22Rv1 (cell line): ENCODE results near the gene PCBD2.
"Not testable (repeated sequence)": the region's sequence is repeated elsewhere in the genome, so short reads cannot be mapped to it uniquely, and the experiment has no call there.

Source experiments
- ZFX ChIP-seq: fragments of 450-650 bp; IDR thresholded peaks from 2 replicates; pipeline ENCODE4 v1.6.1; 2017; ENCODE audit warnings: antibody characterized with exemption, borderline replicate concordance
- TF ChIP-seq, protein P1 (sequence below): fragments of 450-650 bp; IDR thresholded peaks from 2 replicates; pipeline ENCODE4 v1.5.1; 2017; ENCODE audit warnings: mild to moderate bottlenecking

DNA sequence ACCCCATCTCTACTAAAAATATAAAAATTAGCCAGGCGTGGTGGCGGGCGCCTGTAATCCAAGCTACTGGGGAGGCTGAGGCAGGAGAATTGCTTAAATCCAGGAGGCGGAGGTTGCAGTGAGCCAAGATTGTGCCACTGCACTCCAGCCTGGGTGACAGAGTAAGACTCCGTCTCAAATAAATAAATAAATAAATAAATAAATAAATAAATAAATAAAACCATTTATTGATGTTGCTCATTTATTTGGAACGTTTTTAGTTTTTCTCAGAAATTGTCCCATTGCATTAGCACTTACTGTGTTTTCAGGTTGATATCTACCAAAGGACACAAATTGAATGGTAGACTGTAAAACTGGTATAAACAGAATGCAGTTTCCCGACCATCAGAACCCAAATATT lies 48.5 kb upstream of the PCBD2 start:
- TF ChIP-seq, protein P1, sequence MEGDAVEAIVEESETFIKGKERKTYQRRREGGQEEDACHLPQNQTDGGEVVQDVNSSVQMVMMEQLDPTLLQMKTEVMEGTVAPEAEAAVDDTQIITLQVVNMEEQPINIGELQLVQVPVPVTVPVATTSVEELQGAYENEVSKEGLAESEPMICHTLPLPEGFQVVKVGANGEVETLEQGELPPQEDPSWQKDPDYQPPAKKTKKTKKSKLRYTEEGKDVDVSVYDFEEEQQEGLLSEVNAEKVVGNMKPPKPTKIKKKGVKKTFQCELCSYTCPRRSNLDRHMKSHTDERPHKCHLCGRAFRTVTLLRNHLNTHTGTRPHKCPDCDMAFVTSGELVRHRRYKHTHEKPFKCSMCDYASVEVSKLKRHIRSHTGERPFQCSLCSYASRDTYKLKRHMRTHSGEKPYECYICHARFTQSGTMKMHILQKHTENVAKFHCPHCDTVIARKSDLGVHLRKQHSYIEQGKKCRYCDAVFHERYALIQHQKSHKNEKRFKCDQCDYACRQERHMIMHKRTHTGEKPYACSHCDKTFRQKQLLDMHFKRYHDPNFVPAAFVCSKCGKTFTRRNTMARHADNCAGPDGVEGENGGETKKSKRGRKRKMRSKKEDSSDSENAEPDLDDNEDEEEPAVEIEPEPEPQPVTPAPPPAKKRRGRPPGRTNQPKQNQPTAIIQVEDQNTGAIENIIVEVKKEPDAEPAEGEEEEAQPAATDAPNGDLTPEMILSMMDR = not testable (repeated sequence)
- TF ChIP-seq ZFX = not testable (repeated sequence)
